Measurements from ENCODE around the gene G6PD. TPM values are rescaled to one million over a fixed set of nuclear protein-coding genes. Genes with fewer than 3 reads are reported as not detected.
A peak's percentile ranks its signal among the peaks of the same experiment; 100 is the strongest.
"Not testable (repeated sequence)": the region's sequence is repeated elsewhere in the genome, so short reads cannot be mapped to it uniquely, and the experiment has no call there.

G6PD gene
- total RNA-seq, 3 donors from 2014 or later, result 28.0 to 34.4 (median 33.9) TPM

- TF ChIP-seq, protein P1, sequence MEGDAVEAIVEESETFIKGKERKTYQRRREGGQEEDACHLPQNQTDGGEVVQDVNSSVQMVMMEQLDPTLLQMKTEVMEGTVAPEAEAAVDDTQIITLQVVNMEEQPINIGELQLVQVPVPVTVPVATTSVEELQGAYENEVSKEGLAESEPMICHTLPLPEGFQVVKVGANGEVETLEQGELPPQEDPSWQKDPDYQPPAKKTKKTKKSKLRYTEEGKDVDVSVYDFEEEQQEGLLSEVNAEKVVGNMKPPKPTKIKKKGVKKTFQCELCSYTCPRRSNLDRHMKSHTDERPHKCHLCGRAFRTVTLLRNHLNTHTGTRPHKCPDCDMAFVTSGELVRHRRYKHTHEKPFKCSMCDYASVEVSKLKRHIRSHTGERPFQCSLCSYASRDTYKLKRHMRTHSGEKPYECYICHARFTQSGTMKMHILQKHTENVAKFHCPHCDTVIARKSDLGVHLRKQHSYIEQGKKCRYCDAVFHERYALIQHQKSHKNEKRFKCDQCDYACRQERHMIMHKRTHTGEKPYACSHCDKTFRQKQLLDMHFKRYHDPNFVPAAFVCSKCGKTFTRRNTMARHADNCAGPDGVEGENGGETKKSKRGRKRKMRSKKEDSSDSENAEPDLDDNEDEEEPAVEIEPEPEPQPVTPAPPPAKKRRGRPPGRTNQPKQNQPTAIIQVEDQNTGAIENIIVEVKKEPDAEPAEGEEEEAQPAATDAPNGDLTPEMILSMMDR (IDR thresholded peaks at IDR 0.05), result no peak
- no peaks in the 10 kb centered on the region for H3K9me3 ChIP-seq
- DNase-seq, result no peak
- H3K4me1 ChIP-seq (ENCODE audit: low read depth), result no peaks in the 10 kb centered on the region
- intact Hi-C loops (cut with DNase I, micrococcal nuclease), result no loop called here
- no peaks in the 10 kb centered on the region for H3K36me3 ChIP-seq (ENCODE audit: low read depth)
- no peak for ATAC-seq
- H3K4me3 ChIP-seq, result no peak overlapping the region
These were observed 38.8 kb downstream of the G6PD start for GRCh38 chrX:154507673-154508383.

DNA sequence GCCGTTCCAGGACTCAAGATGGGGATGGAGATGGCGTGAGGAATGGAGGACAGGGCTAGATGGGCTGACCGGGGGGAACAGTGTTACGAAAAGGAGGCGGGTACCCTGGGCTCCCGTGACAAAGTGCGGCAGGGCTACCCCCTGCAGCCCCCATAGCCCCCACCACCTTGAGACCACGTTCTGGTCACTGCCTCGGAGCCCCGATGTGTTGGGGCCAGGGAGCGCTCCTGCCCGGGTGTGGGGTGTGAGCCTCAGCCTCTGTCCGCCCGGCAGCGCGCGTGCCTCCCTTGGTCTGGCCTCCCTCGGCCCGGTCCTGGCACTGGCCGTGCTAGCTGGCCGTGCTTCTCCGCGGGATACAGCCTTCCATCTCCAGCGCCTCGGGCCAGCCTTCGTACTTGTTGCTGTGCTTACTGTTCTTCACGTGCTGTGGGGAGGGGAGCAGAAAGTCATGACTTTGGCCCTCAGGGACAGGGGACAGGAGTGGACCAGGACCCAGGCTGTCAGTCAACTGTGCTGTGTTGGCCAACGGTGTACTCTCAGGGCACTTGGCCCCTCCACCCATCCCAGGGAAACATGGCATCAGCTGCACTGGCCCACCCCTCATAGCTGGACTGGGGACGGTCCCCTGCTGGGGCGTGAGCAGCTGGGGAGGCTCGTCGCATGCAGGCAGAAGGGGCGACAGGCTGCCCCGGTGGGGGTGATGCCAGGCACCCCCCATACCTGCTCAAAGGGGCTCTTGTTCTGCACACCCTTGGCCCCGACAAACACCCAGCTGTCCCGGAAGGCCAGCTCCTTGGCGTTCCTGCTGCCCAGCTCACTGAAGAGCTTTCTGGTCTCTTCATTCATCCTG lies 39.9 kb downstream of the G6PD start:
- peak; percentile 15 for ATAC-seq

DNA sequence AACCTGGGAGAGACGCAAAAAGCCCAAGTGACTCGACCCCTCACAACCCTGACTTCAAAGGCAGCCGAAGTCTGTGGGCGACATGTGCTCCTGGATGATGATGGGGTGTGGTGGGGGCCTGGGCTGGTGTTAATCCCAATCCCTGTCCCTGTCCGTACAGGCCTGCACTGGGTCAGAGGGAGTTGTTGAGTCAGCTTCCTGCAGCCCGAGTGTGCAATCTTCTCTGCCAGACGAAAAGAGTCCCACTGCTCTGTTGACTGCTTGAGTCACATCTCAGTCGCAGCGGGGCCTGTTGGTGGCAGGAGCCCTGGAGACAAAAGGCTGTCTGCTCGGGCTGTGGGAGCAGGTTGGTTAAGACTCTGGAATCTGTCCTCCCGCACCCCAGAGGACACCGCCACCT lies 40.9 kb downstream of the G6PD start:
- no peaks in the 10 kb centered on the region for H3K4me1 ChIP-seq (ENCODE audit: low read depth)
- no peaks in the 10 kb centered on the region for H3K36me3 ChIP-seq (ENCODE audit: low read depth)
- H3K9me3 ChIP-seq, result no peaks in the 10 kb centered on the region
- intact Hi-C loops (cut with DNase I, micrococcal nuclease), result no loop called here
- H3K4me3 ChIP-seq, result no peak overlapping the region
- DNase-seq, result no peak
- no peak for ATAC-seq
- TF ChIP-seq, protein P1 (IDR thresholded peaks at IDR 0.05), result no peak

More for the DNA sequence above, 39.9 kb downstream of the G6PD start:
- TF ChIP-seq, protein P1 (IDR thresholded peaks at IDR 0.05), result no peak
- DNase-seq, result no peak
- Histone ChIP-seq H3K4me1 (ENCODE audit: low read depth) (no peaks in the 10 kb centered on the region), H3K4me3 (no peak overlapping the region), H3K36me3 (ENCODE audit: low read depth) (no peaks in the 10 kb centered on the region), H3K9me3 (no peaks in the 10 kb centered on the region)
- intact Hi-C loops (cut with DNase I, micrococcal nuclease), result no loop called here

GRCh38 chrX:154502989-154503388 lies 43.7 kb downstream of the G6PD start:
- no peak for ATAC-seq
- TF ChIP-seq, protein P1 (IDR thresholded peaks at IDR 0.05), result no peak

GRCh38 chrX:154502098-154502497 lies 44.5 kb downstream of the G6PD start:
- no peak for DNase-seq
- no peak for ATAC-seq
- Histone ChIP-seq H3K4me3 (no peak overlapping the region), H3K9me3 (no peaks in the 10 kb centered on the region), H3K4me1 (ENCODE audit: low read depth) (no peaks in the 10 kb centered on the region), H3K36me3 (ENCODE audit: low read depth) (no peaks in the 10 kb centered on the region)
- TF ChIP-seq, protein P1 (IDR thresholded peaks at IDR 0.05), result no peak
- intact Hi-C loops (cut with DNase I, micrococcal nuclease), result no loop called here

More at GRCh38 chrX:154502989-154503388, 43.7 kb downstream of the G6PD start:
- no peaks in the 10 kb centered on the region for H3K9me3 ChIP-seq
- no peak for DNase-seq
- no peaks in the 10 kb centered on the region for H3K4me1 ChIP-seq (ENCODE audit: low read depth)
- intact Hi-C loops (cut with DNase I, micrococcal nuclease), result no loop called here
- H3K4me3 ChIP-seq, result no peak overlapping the region
- no peaks in the 10 kb centered on the region for H3K36me3 ChIP-seq (ENCODE audit: low read depth)

DNA sequence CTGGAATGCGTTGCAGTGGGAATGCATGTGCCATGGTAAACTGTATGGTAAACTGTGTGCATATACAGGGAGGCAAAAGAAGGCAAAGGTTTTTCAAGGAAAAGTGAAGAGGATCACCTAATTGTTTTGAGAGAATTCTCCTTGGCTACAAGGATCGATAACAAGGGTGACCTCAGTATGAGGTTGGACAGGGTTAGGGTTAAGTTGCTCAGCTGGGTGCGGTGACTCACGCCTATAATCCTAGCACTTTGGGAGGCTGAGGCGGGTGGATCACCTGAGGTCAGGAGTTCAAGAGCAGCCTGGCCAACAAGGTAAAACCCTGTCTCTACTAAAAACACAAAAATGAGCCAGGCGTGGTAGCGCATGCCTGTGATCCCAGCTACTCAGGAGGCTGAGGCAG lies 45.2 kb downstream of the G6PD start:
- ATAC-seq; H3K4me1 ChIP-seq (ENCODE audit: low read depth); H3K4me3 ChIP-seq; H3K9me3 ChIP-seq; intact Hi-C loops (cut with DNase I, micrococcal nuclease); H3K36me3 ChIP-seq (ENCODE audit: low read depth); DNase-seq: not testable (repeated sequence)

DNA sequence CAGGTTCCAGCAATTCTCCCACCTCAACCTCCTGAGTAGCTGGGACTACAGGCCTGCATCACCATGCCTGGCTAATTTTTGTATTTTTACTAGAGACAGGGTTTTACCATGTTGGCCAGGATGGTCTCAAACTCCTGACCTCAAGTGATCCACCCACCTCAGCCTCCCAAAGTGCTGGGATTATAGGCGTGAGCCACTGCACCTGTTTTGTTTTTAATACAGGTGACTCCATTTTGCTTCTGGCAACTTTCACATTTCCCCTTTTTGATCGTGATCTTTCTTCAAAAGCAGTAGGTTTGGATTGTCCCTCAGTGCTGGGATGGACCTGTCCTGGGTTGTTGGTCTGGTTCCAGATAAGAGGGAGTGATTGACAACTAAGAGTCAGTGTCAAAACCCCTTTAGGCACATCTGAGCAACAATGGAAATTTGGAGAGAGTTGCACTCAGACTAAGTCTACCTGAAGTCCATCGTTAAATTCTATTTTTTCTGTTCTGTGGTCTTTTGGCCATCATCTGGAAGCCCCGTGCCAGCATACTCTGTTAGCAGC lies 50.0 kb downstream of the G6PD start:
- H3K4me1 ChIP-seq (ENCODE audit: low read depth); H3K9me3 ChIP-seq; H3K4me3 ChIP-seq; DNase-seq; intact Hi-C loops (cut with DNase I, micrococcal nuclease); H3K36me3 ChIP-seq (ENCODE audit: low read depth); ATAC-seq: not testable (repeated sequence)
